ENCODE results near the gene PRSS2.

The PRSS2 gene

GRCh38 chr7:142787034-142787768 lies 16.4 kb downstream of the PRSS2 start:
- DNase-seq (ENCODE audit: insufficient read length, low spot score) (no peak), FAIRE-seq (no peak)
- TF ChIP-seq POLR2A (IDR thresholded peaks at IDR 0.05; ENCODE audit: low read depth, low read length) (no peak), PAX5 (IDR thresholded peaks at IDR 0.05; ENCODE audit: insufficient read depth, low read length, severe bottlenecking) (no peak), POLR2AphosphoS5 (IDR thresholded peaks at IDR 0.05; ENCODE audit: low read depth, low read length) (no peak), SPI1 (IDR thresholded peaks at IDR 0.05; ENCODE audit: low read depth, low read length) (no peak), POU2F2 (IDR thresholded peaks at IDR 0.05; ENCODE audit: low read depth, low read length) (no peak), TAF1 (IDR thresholded peaks at IDR 0.05; ENCODE audit: low read depth, low read length) (no peak)

GRCh38 chr7:142787783-142788182 lies 17.0 kb downstream of the PRSS2 start:
- DNase-seq (ENCODE audit: insufficient read length, low spot score) = no peak
- no peak for FAIRE-seq
- no peak for TF ChIP-seq POLR2AphosphoS5 (IDR thresholded peaks at IDR 0.05; ENCODE audit: low read depth, low read length)
- TF ChIP-seq POU2F2 (IDR thresholded peaks at IDR 0.05; ENCODE audit: low read depth, low read length) = no peak
- TF ChIP-seq POLR2A (IDR thresholded peaks at IDR 0.05; ENCODE audit: low read depth, low read length) = no peak

GRCh38 chr7:142788303-142789289 lies 17.8 kb downstream of the PRSS2 start:
- FAIRE-seq (no peak), DNase-seq (ENCODE audit: insufficient read length, low spot score) (no peak)
- TF ChIP-seq TAF1 (IDR thresholded peaks at IDR 0.05; ENCODE audit: low read depth, low read length) (no peak), POU2F2 (IDR thresholded peaks at IDR 0.05; ENCODE audit: low read depth, low read length) (no peak), PAX5 (IDR thresholded peaks at IDR 0.05; ENCODE audit: insufficient read depth, low read length, severe bottlenecking) (no peak), POLR2AphosphoS5 (IDR thresholded peaks at IDR 0.05; ENCODE audit: low read depth, low read length) (no peak), POLR2A (IDR thresholded peaks at IDR 0.05; ENCODE audit: low read depth, low read length) (no peak), SPI1 (IDR thresholded peaks at IDR 0.05; ENCODE audit: low read depth, low read length) (no peak)

- DNase-seq (ENCODE audit: insufficient read length, low spot score) (no peak), FAIRE-seq (no peak)
- TF ChIP-seq SPI1 (IDR thresholded peaks at IDR 0.05; ENCODE audit: low read depth, low read length) (no peak), PAX5 (IDR thresholded peaks at IDR 0.05; ENCODE audit: insufficient read depth, low read length, severe bottlenecking) (no peak), POLR2AphosphoS5 (IDR thresholded peaks at IDR 0.05; ENCODE audit: low read depth, low read length) (no peak)
These were observed 18.7 kb downstream of the PRSS2 start for GRCh38 chr7:142789441-142789840.

- TF ChIP-seq POU2F2 (IDR thresholded peaks at IDR 0.05; ENCODE audit: low read depth, low read length) (no peak), POLR2AphosphoS5 (IDR thresholded peaks at IDR 0.05; ENCODE audit: low read depth, low read length) (no peak), PAX5 (IDR thresholded peaks at IDR 0.05; ENCODE audit: insufficient read depth, low read length, severe bottlenecking) (no peak), POLR2A (IDR thresholded peaks at IDR 0.05; ENCODE audit: low read depth, low read length) (no peak), TAF1 (IDR thresholded peaks at IDR 0.05; ENCODE audit: low read depth, low read length) (no peak), SPI1 (IDR thresholded peaks at IDR 0.05; ENCODE audit: low read depth, low read length) (no peak)
- no peak for DNase-seq (ENCODE audit: insufficient read length, low spot score)
- no peak for FAIRE-seq
These were observed 19.3 kb downstream of the PRSS2 start for GRCh38 chr7:142790056-142790455.

GRCh38 chr7:142790555-142790954 lies 19.8 kb downstream of the PRSS2 start:
- FAIRE-seq (no peak), DNase-seq (ENCODE audit: insufficient read length, low spot score) (no peak)
- TF ChIP-seq SPI1 (IDR thresholded peaks at IDR 0.05; ENCODE audit: low read depth, low read length) = no peak
- no peak for TF ChIP-seq PAX5 (IDR thresholded peaks at IDR 0.05; ENCODE audit: insufficient read depth, low read length, severe bottlenecking)

GRCh38 chr7:142791502-142791901 lies 20.7 kb downstream of the PRSS2 start:
- no peak for FAIRE-seq
- TF ChIP-seq POLR2AphosphoS5 (IDR thresholded peaks at IDR 0.05; ENCODE audit: low read depth, low read length) = no peak
- no peak for TF ChIP-seq POLR2A (IDR thresholded peaks at IDR 0.05; ENCODE audit: low read depth, low read length)
- no peak for TF ChIP-seq PAX5 (IDR thresholded peaks at IDR 0.05; ENCODE audit: insufficient read depth, low read length, severe bottlenecking)
- no peak for TF ChIP-seq SPI1 (IDR thresholded peaks at IDR 0.05; ENCODE audit: low read depth, low read length)
- TF ChIP-seq POU2F2 (IDR thresholded peaks at IDR 0.05; ENCODE audit: low read depth, low read length) = no peak
- TF ChIP-seq TAF1 (IDR thresholded peaks at IDR 0.05; ENCODE audit: low read depth, low read length) = no peak

GRCh38 chr7:142792129-142792528 lies 21.4 kb downstream of the PRSS2 start:
- no peak for DNase-seq (ENCODE audit: insufficient read length, low spot score)
- FAIRE-seq = no peak
- TF ChIP-seq SPI1 (IDR thresholded peaks at IDR 0.05; ENCODE audit: low read depth, low read length) = no peak
- TF ChIP-seq POLR2AphosphoS5 (IDR thresholded peaks at IDR 0.05; ENCODE audit: low read depth, low read length) = no peak
- no peak for TF ChIP-seq TAF1 (IDR thresholded peaks at IDR 0.05; ENCODE audit: low read depth, low read length)
- TF ChIP-seq POLR2A (IDR thresholded peaks at IDR 0.05; ENCODE audit: low read depth, low read length) = no peak
- TF ChIP-seq PAX5 (IDR thresholded peaks at IDR 0.05; ENCODE audit: insufficient read depth, low read length, severe bottlenecking) = no peak
- no peak for TF ChIP-seq POU2F2 (IDR thresholded peaks at IDR 0.05; ENCODE audit: low read depth, low read length)

More at GRCh38 chr7:142791502-142791901, 20.7 kb downstream of the PRSS2 start:
- DNase-seq (ENCODE audit: insufficient read length, low spot score) = no peak

GRCh38 chr7:142792593-142792992 lies 21.8 kb downstream of the PRSS2 start:
- no peak for FAIRE-seq

GRCh38 chr7:142793156-142793555 lies 22.4 kb downstream of the PRSS2 start:
- TF ChIP-seq POLR2A (IDR thresholded peaks at IDR 0.05; ENCODE audit: low read depth, low read length) (no peak), PAX5 (IDR thresholded peaks at IDR 0.05; ENCODE audit: insufficient read depth, low read length, severe bottlenecking) (no peak), POU2F2 (IDR thresholded peaks at IDR 0.05; ENCODE audit: low read depth, low read length) (no peak)
- no peak for FAIRE-seq

More at GRCh38 chr7:142792593-142792992, 21.8 kb downstream of the PRSS2 start:
- no peak for DNase-seq (ENCODE audit: insufficient read length, low spot score)
- TF ChIP-seq TAF1 (IDR thresholded peaks at IDR 0.05; ENCODE audit: low read depth, low read length) (no peak), POLR2A (IDR thresholded peaks at IDR 0.05; ENCODE audit: low read depth, low read length) (no peak)

More at GRCh38 chr7:142793156-142793555, 22.4 kb downstream of the PRSS2 start:
- no peak for DNase-seq (ENCODE audit: insufficient read length, low spot score)

All from GM12891 (cell line).